GM23338 (cell line): ENCODE data around the gene SNAPIN. TPM values are rescaled to one million over a fixed set of nuclear protein-coding genes. Genes with fewer than 3 reads are reported as not detected.
"Not testable (repeated sequence)": the region's sequence is repeated elsewhere in the genome, so short reads cannot be mapped to it uniquely, and the experiment has no call there.

Source experiments
- ATAC-seq: fragments of 200-7000 bp; cut with Tn5 transposase; 3 replicates; pipeline ENCODE4 v1.9.1; 2020
- DNase-seq: peaks from one replicate; pipeline ENCODE4 v3.0.0-alpha.2; 2015; ENCODE audit warnings: low spot score
- H2AFZ ChIP-seq: fragments of 200-600 bp; sonication (generic); 2 replicates; pipeline ENCODE4 v1.8.0; 2016; ENCODE audit warnings: antibody characterized with exemption, mild to moderate bottlenecking, moderate library complexity
- H3F3A ChIP-seq: fragments of 200-600 bp; sonication (generic); replicated peaks from 2 replicates; pipeline ENCODE4 v1.8.0; 2017; ENCODE audit warnings: antibody characterized with exemption, mixed run types, low read depth
- H3K27ac ChIP-seq: fragments of 200-600 bp; sonication (generic); 2 replicates; pipeline ENCODE4 v1.6.1; 2016; ENCODE audit warnings: low read depth
- H3K27me3 ChIP-seq: fragments of 200-600 bp; sonication (generic); 2 replicates; pipeline ENCODE4 v1.8.0; 2016; ENCODE audit warnings: mild to moderate bottlenecking, mixed run types, moderate library complexity; ENCODE audit not compliant: insufficient read depth
- H3K36me3 ChIP-seq: fragments of 200-600 bp; sonication (generic); 2 replicates; pipeline ENCODE4 v1.8.0; 2016; ENCODE audit warnings: mild to moderate bottlenecking; ENCODE audit not compliant: insufficient read depth
- H3K4me1 ChIP-seq: fragments of 200-600 bp; sonication (generic); 2 replicates; pipeline ENCODE4 v1.8.0; 2016; ENCODE audit warnings: mild to moderate bottlenecking, moderate library complexity; ENCODE audit not compliant: insufficient read depth
- H3K4me2 ChIP-seq: fragments of 200-600 bp; sonication (generic); 2 replicates; pipeline ENCODE4 v1.7.1; 2017; ENCODE audit warnings: mixed run types
- H3K4me3 ChIP-seq: fragments of 200-600 bp; sonication (generic); 2 replicates; pipeline ENCODE4 v1.6.1; 2016; ENCODE audit warnings: mixed run types
- H3K79me2 ChIP-seq: fragments of 200-600 bp; sonication (generic); replicated peaks from 2 replicates; pipeline ENCODE4 v1.8.0; 2017; ENCODE audit warnings: mild to moderate bottlenecking; ENCODE audit not compliant: insufficient read depth
- H3K9me2 ChIP-seq: fragments of 200-600 bp; sonication (generic); 2 replicates; pipeline ENCODE4 v1.8.0; 2017; ENCODE audit not compliant: insufficient read depth
- H4K20me1 ChIP-seq: fragments of 200-600 bp; sonication (generic); replicated peaks from 2 replicates; pipeline ENCODE4 v1.8.0; 2017; ENCODE audit warnings: mild to moderate bottlenecking; ENCODE audit not compliant: insufficient read depth
- H3K27ac Mint-ChIP-seq: 2 replicates; pipeline ENCODE4 v1.8.0; 2020; ENCODE audit warnings: inconsistent platforms, mild to moderate bottlenecking, moderate library complexity, mixed read lengths
- H3K27me3 Mint-ChIP-seq: 3 replicates; pipeline ENCODE4 v1.8.0; 2022; ENCODE audit warnings: low read depth, mild to moderate bottlenecking, moderate library complexity, mixed read lengths, inconsistent platforms; ENCODE audit not compliant: insufficient read depth, poor library complexity
- H3K36me3 Mint-ChIP-seq: 3 replicates; pipeline ENCODE4 v1.8.0; 2021; ENCODE audit warnings: low read depth, mild to moderate bottlenecking, inconsistent platforms, moderate library complexity, mixed read lengths
- H3K4me1 Mint-ChIP-seq: 3 replicates; pipeline ENCODE4 v1.8.0; 2020; ENCODE audit warnings: mild to moderate bottlenecking, inconsistent platforms, mixed read lengths
- H3K4me3 Mint-ChIP-seq: 3 replicates; pipeline ENCODE4 v1.8.0; 2021; ENCODE audit warnings: moderate library complexity, mild to moderate bottlenecking, inconsistent platforms, mixed read lengths
- H3K9me3 Mint-ChIP-seq: 3 replicates; pipeline ENCODE4 v1.8.0; 2020; ENCODE audit warnings: moderate library complexity, mild to moderate bottlenecking, inconsistent platforms, mixed read lengths
- CTCF ChIP-seq, 2 experiments: fragments of 200-600 bp in 1 of 2; sonication (generic) in 1 of 2; conservative IDR thresholded peaks; 2 replicates each; pipeline versions ENCODE4 v1.5.1 to v1.6.1; 2016 to 2017; ENCODE audit warnings: antibody characterized with exemption in 2 of 2, low read depth in 2 of 2, mild to moderate bottlenecking in 2 of 2, moderate library complexity in 1 of 2
- ETS1 ChIP-seq: IDR thresholded peaks from 2 replicates; pipeline ENCODE4 v1.6.1; 2016; ENCODE audit warnings: antibody characterized with exemption
- EZH2phosphoT487 ChIP-seq: fragments of 200-600 bp; sonication (generic); IDR thresholded peaks from one replicate; pipeline ENCODE4 v1.8.1; 2018; ENCODE audit warnings: antibody characterized with exemption; ENCODE audit not compliant: unreplicated experiment
- JUNB ChIP-seq: IDR thresholded peaks from one replicate; pipeline ENCODE4 v1.6.1; 2016; ENCODE audit warnings: antibody characterized with exemption; ENCODE audit not compliant: unreplicated experiment
- POLR2AphosphoS5 ChIP-seq: IDR thresholded peaks from 2 replicates; pipeline ENCODE4 v1.6.1; 2016; ENCODE audit warnings: antibody characterized with exemption, low read depth
- STAT1 ChIP-seq: IDR thresholded peaks from one replicate; pipeline ENCODE4 v1.6.1; 2016; ENCODE audit warnings: antibody characterized with exemption; ENCODE audit not compliant: unreplicated experiment
- ZNF114 ChIP-seq: fragments of 250-450 bp; sonication (Bioruptor Pico); IDR thresholded peaks from 2 replicates; pipeline ENCODE4 v1.5.0; 2020; ENCODE audit warnings: mild to moderate bottlenecking, moderate library complexity
- ZNF462 ChIP-seq: fragments of 250-450 bp; sonication (Bioruptor Pico); IDR thresholded peaks from 2 replicates; pipeline ENCODE4 v1.5.0; 2020; ENCODE audit warnings: mild to moderate bottlenecking, moderate library complexity
- polyA plus RNA-seq: library from polyadenylated mRNA; unstranded; fragments of >200 nt; fragmentation: Nextera tagmentation; extraction: Ambion mirVana; gene quantifications from 2 replicates; pipeline ENCODE4 v1.2.1, GENCODE V29; 2016
- total RNA-seq: library from RNA; depleted of rRNA; stranded (reverse); fragments of >200 nt; shearing (Covaris generic); gene quantifications from 2 replicates; pipeline ENCODE4 v1.2.3, GENCODE V29; 2014

SNAPIN gene
- total and polyA plus RNA-seq, 2 experiments from 2014 or later: 25.6 to 48.5 TPM

GRCh38 chr1:153639280-153639679 lies 19.2 kb upstream of the SNAPIN start:
- TF ChIP-seq JUNB: no peak
- Mint-ChIP-seq H3K36me3 (peaks cover 92% of the 10 kb centered on the region), H3K27ac (no peak overlapping the region), H3K4me3 (no peak overlapping the region), H3K9me3 (no peaks in the 10 kb centered on the region), H3K27me3 (peaks cover 3% of the 10 kb centered on the region), H3K4me1 (peaks cover 8% of the 10 kb centered on the region)
- H3K79me2 ChIP-seq: peaks cover 71% of the 10 kb centered on the region
- H3K4me3 ChIP-seq: no peak overlapping the region
- no peaks in the 10 kb centered on the region for H3K9me2 ChIP-seq
- peaks cover 46% of the 10 kb centered on the region for H4K20me1 ChIP-seq
- no peak for DNase-seq
- no peak overlapping the region for H3K27ac ChIP-seq
- peaks cover 6% of the 10 kb centered on the region; the same call in 1 of the 2 replicates for H3K4me1 ChIP-seq
- no peak for ATAC-seq
- H3K27me3 ChIP-seq: no peaks in the 10 kb centered on the region
- H3K36me3 ChIP-seq: peaks cover 84% of the 10 kb centered on the region
- peaks cover 38% of the 10 kb centered on the region for H3F3A ChIP-seq
- H3K4me2 ChIP-seq: no peak overlapping the region
- no peak overlapping the region for H2AFZ ChIP-seq

GRCh38 chr1:153640213-153640612 lies 18.3 kb upstream of the SNAPIN start:
- H3K27me3 Mint-ChIP-seq: not testable (repeated sequence)

GRCh38 chr1:153640861-153641260 lies 17.6 kb upstream of the SNAPIN start:
- DNase-seq: no peak
- Histone ChIP-seq H3K9me2 (no peaks in the 10 kb centered on the region), H3K4me3 (no peak overlapping the region), H3K4me1 (no peaks in the 10 kb centered on the region; the same call in 1 of the 2 replicates), H4K20me1 (peaks cover 58% of the 10 kb centered on the region), H2AFZ (no peak overlapping the region), H3K36me3 (peaks cover 96% of the 10 kb centered on the region), H3K79me2 (peaks cover 55% of the 10 kb centered on the region), H3F3A (peaks cover 50% of the 10 kb centered on the region), H3K4me2 (no peak overlapping the region), H3K27ac (0 out of 2 replicates have a peak overlapping the region, but pooled peaks have one; percentile 50), H3K27me3 (no peaks in the 10 kb centered on the region)
- H3K4me1 Mint-ChIP-seq: no peaks in the 10 kb centered on the region; the same call in 2 of the 3 replicates
- H3K36me3 Mint-ChIP-seq: peaks cover 97% of the 10 kb centered on the region
- no peaks in the 10 kb centered on the region for H3K9me3 Mint-ChIP-seq
- no peak for ATAC-seq
- H3K27me3 Mint-ChIP-seq: peaks cover 3% of the 10 kb centered on the region
- H3K27ac Mint-ChIP-seq: no peak overlapping the region
- no peak overlapping the region for H3K4me3 Mint-ChIP-seq
- TF ChIP-seq ZNF114 (CRISPR knock-in tag) (no peak), POLR2AphosphoS5 (no peak), STAT1 (no peak), ZNF462 (no peak), CTCF (conservative IDR thresholded peaks at IDR 0.05; ENCODE audit: low read depth in 2 of 2) (no peak), ETS1 (no peak), EZH2phosphoT487 (no peak)

More at GRCh38 chr1:153640213-153640612, 18.3 kb upstream of the SNAPIN start:
- H3K27me3 ChIP-seq, H3K9me3 Mint-ChIP-seq, H3K27ac ChIP-seq, H3K4me3 Mint-ChIP-seq, H3K4me1 Mint-ChIP-seq, H2AFZ ChIP-seq, H3K4me3 ChIP-seq, H3K27ac Mint-ChIP-seq, H3K4me1 ChIP-seq, DNase-seq, H3K9me2 ChIP-seq, ATAC-seq, H3K4me2 ChIP-seq: not testable (repeated sequence)
- peaks cover 90% of the 10 kb centered on the region for H3K36me3 ChIP-seq
- H3F3A ChIP-seq: peaks cover 46% of the 10 kb centered on the region
- peaks cover 62% of the 10 kb centered on the region for H3K79me2 ChIP-seq
- H4K20me1 ChIP-seq: peaks cover 52% of the 10 kb centered on the region
- H3K36me3 Mint-ChIP-seq: peaks cover 94% of the 10 kb centered on the region
